GM23338 (cell line): ENCODE measurements around the gene MED27. TPM values are rescaled to one million over a fixed set of nuclear protein-coding genes. Genes with fewer than 3 reads are reported as not detected.

Source experiments
- ATAC-seq: fragments of 200-7000 bp; cut with Tn5 transposase; 3 replicates; pipeline ENCODE4 v1.9.1; 2020
- DNase-seq: peaks from one replicate; pipeline ENCODE4 v3.0.0-alpha.2; 2015; ENCODE audit warnings: low spot score
- H2AFZ ChIP-seq: fragments of 200-600 bp; sonication (generic); 2 replicates; pipeline ENCODE4 v1.8.0; 2016; ENCODE audit warnings: antibody characterized with exemption, mild to moderate bottlenecking, moderate library complexity
- H3F3A ChIP-seq: fragments of 200-600 bp; sonication (generic); replicated peaks from 2 replicates; pipeline ENCODE4 v1.8.0; 2017; ENCODE audit warnings: antibody characterized with exemption, mixed run types, low read depth
- H3K27ac ChIP-seq: fragments of 200-600 bp; sonication (generic); 2 replicates; pipeline ENCODE4 v1.6.1; 2016; ENCODE audit warnings: low read depth
- H3K27me3 ChIP-seq: fragments of 200-600 bp; sonication (generic); 2 replicates; pipeline ENCODE4 v1.8.0; 2016; ENCODE audit warnings: mild to moderate bottlenecking, mixed run types, moderate library complexity; ENCODE audit not compliant: insufficient read depth
- H3K36me3 ChIP-seq: fragments of 200-600 bp; sonication (generic); 2 replicates; pipeline ENCODE4 v1.8.0; 2016; ENCODE audit warnings: mild to moderate bottlenecking; ENCODE audit not compliant: insufficient read depth
- H3K4me1 ChIP-seq: fragments of 200-600 bp; sonication (generic); 2 replicates; pipeline ENCODE4 v1.8.0; 2016; ENCODE audit warnings: mild to moderate bottlenecking, moderate library complexity; ENCODE audit not compliant: insufficient read depth
- H3K4me2 ChIP-seq: fragments of 200-600 bp; sonication (generic); 2 replicates; pipeline ENCODE4 v1.7.1; 2017; ENCODE audit warnings: mixed run types
- H3K4me3 ChIP-seq: fragments of 200-600 bp; sonication (generic); 2 replicates; pipeline ENCODE4 v1.6.1; 2016; ENCODE audit warnings: mixed run types
- H3K79me2 ChIP-seq: fragments of 200-600 bp; sonication (generic); replicated peaks from 2 replicates; pipeline ENCODE4 v1.8.0; 2017; ENCODE audit warnings: mild to moderate bottlenecking; ENCODE audit not compliant: insufficient read depth
- H3K9me2 ChIP-seq: fragments of 200-600 bp; sonication (generic); 2 replicates; pipeline ENCODE4 v1.8.0; 2017; ENCODE audit not compliant: insufficient read depth
- H4K20me1 ChIP-seq: fragments of 200-600 bp; sonication (generic); replicated peaks from 2 replicates; pipeline ENCODE4 v1.8.0; 2017; ENCODE audit warnings: mild to moderate bottlenecking; ENCODE audit not compliant: insufficient read depth
- H3K27ac Mint-ChIP-seq: 2 replicates; pipeline ENCODE4 v1.8.0; 2020; ENCODE audit warnings: inconsistent platforms, mild to moderate bottlenecking, moderate library complexity, mixed read lengths
- H3K27me3 Mint-ChIP-seq: 3 replicates; pipeline ENCODE4 v1.8.0; 2022; ENCODE audit warnings: low read depth, mild to moderate bottlenecking, moderate library complexity, mixed read lengths, inconsistent platforms; ENCODE audit not compliant: insufficient read depth, poor library complexity
- H3K36me3 Mint-ChIP-seq: 3 replicates; pipeline ENCODE4 v1.8.0; 2021; ENCODE audit warnings: low read depth, mild to moderate bottlenecking, inconsistent platforms, moderate library complexity, mixed read lengths
- H3K4me1 Mint-ChIP-seq: 3 replicates; pipeline ENCODE4 v1.8.0; 2020; ENCODE audit warnings: mild to moderate bottlenecking, inconsistent platforms, mixed read lengths
- H3K4me3 Mint-ChIP-seq: 3 replicates; pipeline ENCODE4 v1.8.0; 2021; ENCODE audit warnings: moderate library complexity, mild to moderate bottlenecking, inconsistent platforms, mixed read lengths
- H3K9me3 Mint-ChIP-seq: 3 replicates; pipeline ENCODE4 v1.8.0; 2020; ENCODE audit warnings: moderate library complexity, mild to moderate bottlenecking, inconsistent platforms, mixed read lengths
- CTCF ChIP-seq, 2 experiments: fragments of 200-600 bp in 1 of 2; sonication (generic) in 1 of 2; conservative IDR thresholded peaks; 2 replicates each; pipeline versions ENCODE4 v1.5.1 to v1.6.1; 2016 to 2017; ENCODE audit warnings: antibody characterized with exemption in 2 of 2, low read depth in 2 of 2, mild to moderate bottlenecking in 2 of 2, moderate library complexity in 1 of 2
- ETS1 ChIP-seq: IDR thresholded peaks from 2 replicates; pipeline ENCODE4 v1.6.1; 2016; ENCODE audit warnings: antibody characterized with exemption
- EZH2 ChIP-seq: fragments of 200-600 bp; sonication (generic); IDR thresholded peaks from one replicate; pipeline ENCODE4 v1.8.0; 2017; ENCODE audit warnings: antibody characterized with exemption, mild to moderate bottlenecking, low read depth; ENCODE audit not compliant: unreplicated experiment
- JUNB ChIP-seq: IDR thresholded peaks from one replicate; pipeline ENCODE4 v1.6.1; 2016; ENCODE audit warnings: antibody characterized with exemption; ENCODE audit not compliant: unreplicated experiment
- NANOG ChIP-seq: IDR thresholded peaks from 2 replicates; pipeline ENCODE4 v1.6.1; 2016; ENCODE audit warnings: antibody characterized with exemption, borderline replicate concordance
- POLR2AphosphoS5 ChIP-seq: IDR thresholded peaks from 2 replicates; pipeline ENCODE4 v1.6.1; 2016; ENCODE audit warnings: antibody characterized with exemption, low read depth
- STAT1 ChIP-seq: IDR thresholded peaks from one replicate; pipeline ENCODE4 v1.6.1; 2016; ENCODE audit warnings: antibody characterized with exemption; ENCODE audit not compliant: unreplicated experiment
- ZNF114 ChIP-seq: fragments of 250-450 bp; sonication (Bioruptor Pico); IDR thresholded peaks from 2 replicates; pipeline ENCODE4 v1.5.0; 2020; ENCODE audit warnings: mild to moderate bottlenecking, moderate library complexity
- polyA plus RNA-seq: library from polyadenylated mRNA; unstranded; fragments of >200 nt; fragmentation: Nextera tagmentation; extraction: Ambion mirVana; gene quantifications from 2 replicates; pipeline ENCODE4 v1.2.1, GENCODE V29; 2016
- total RNA-seq: library from RNA; depleted of rRNA; stranded (reverse); fragments of >200 nt; shearing (Covaris generic); gene quantifications from 2 replicates; pipeline ENCODE4 v1.2.3, GENCODE V29; 2014
- TF ChIP-seq, protein P1 (sequence below): fragments of 250-450 bp; sonication (Bioruptor Pico); IDR thresholded peaks from 2 replicates; pipeline ENCODE4 v1.5.0; 2020; ENCODE audit warnings: mild to moderate bottlenecking, moderate library complexity

MED27 gene
- total and polyA plus RNA-seq, 2 experiments from 2014 or later = 30.6 to 35.0 TPM

- H3K79me2 ChIP-seq = peaks cover 65% of the 10 kb centered on the region
- H3K27ac Mint-ChIP-seq = no peak overlapping the region; the same call in 1 of the 2 replicates
- TF ChIP-seq STAT1 (no peak), JUNB (no peak), CTCF (conservative IDR thresholded peaks at IDR 0.05; ENCODE audit: low read depth in 2 of 2) (no peak), ZNF114 (CRISPR knock-in tag) (no peak), NANOG (no peak), ETS1 (no peak), EZH2 (no peak), POLR2AphosphoS5 (no peak)
- TF ChIP-seq, protein P1, sequence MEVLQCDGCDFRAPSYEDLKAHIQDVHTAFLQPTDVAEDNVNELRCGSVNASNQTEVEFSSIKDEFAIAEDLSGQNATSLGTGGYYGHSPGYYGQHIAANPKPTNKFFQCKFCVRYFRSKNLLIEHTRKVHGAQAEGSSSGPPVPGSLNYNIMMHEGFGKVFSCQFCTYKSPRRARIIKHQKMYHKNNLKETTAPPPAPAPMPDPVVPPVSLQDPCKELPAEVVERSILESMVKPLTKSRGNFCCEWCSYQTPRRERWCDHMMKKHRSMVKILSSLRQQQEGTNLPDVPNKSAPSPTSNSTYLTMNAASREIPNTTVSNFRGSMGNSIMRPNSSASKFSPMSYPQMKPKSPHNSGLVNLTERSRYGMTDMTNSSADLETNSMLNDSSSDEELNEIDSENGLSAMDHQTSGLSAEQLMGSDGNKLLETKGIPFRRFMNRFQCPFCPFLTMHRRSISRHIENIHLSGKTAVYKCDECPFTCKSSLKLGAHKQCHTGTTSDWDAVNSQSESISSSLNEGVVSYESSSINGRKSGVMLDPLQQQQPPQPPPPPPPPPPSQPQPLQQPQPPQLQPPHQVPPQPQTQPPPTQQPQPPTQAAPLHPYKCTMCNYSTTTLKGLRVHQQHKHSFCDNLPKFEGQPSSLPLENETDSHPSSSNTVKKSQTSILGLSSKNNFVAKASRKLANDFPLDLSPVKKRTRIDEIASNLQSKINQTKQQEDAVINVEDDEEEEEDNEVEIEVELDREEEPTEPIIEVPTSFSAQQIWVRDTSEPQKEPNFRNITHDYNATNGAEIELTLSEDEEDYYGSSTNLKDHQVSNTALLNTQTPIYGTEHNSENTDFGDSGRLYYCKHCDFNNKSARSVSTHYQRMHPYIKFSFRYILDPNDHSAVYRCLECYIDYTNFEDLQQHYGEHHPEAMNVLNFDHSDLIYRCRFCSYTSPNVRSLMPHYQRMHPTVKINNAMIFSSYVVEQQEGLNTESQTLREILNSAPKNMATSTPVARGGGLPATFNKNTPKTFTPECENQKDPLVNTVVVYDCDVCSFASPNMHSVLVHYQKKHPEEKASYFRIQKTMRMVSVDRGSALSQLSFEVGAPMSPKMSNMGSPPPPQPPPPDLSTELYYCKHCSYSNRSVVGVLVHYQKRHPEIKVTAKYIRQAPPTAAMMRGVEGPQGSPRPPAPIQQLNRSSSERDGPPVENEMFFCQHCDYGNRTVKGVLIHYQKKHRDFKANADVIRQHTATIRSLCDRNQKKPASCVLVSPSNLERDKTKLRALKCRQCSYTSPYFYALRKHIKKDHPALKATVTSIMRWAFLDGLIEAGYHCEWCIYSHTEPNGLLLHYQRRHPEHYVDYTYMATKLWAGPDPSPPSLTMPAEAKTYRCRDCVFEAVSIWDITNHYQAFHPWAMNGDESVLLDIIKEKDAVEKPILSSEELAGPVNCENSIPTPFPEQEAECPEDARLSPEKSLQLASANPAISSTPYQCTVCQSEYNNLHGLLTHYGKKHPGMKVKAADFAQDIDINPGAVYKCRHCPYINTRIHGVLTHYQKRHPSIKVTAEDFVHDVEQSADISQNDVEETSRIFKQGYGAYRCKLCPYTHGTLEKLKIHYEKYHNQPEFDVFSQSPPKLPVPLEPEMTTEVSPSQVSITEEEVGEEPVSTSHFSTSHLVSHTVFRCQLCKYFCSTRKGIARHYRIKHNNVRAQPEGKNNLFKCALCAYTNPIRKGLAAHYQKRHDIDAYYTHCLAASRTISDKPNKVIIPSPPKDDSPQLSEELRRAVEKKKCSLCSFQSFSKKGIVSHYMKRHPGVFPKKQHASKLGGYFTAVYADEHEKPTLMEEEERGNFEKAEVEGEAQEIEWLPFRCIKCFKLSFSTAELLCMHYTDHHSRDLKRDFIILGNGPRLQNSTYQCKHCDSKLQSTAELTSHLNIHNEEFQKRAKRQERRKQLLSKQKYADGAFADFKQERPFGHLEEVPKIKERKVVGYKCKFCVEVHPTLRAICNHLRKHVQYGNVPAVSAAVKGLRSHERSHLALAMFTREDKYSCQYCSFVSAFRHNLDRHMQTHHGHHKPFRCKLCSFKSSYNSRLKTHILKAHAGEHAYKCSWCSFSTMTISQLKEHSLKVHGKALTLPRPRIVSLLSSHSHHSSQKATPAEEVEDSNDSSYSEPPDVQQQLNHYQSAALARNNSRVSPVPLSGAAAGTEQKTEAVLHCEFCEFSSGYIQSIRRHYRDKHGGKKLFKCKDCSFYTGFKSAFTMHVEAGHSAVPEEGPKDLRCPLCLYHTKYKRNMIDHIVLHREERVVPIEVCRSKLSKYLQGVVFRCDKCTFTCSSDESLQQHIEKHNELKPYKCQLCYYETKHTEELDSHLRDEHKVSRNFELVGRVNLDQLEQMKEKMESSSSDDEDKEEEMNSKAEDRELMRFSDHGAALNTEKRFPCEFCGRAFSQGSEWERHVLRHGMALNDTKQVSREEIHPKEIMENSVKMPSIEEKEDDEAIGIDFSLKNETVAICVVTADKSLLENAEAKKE (CRISPR knock-in tag) = no peak
Measured at GRCh38 chr9:132037458-132037857, 42.2 kb downstream of the MED27 start.

More at GRCh38 chr9:132037458-132037857, 42.2 kb downstream of the MED27 start:
- Mint-ChIP-seq H3K9me3 (no peaks in the 10 kb centered on the region), H3K27me3 (peaks cover 6% of the 10 kb centered on the region), H3K4me3 (no peak overlapping the region), H3K4me1 (peaks cover 45% of the 10 kb centered on the region), H3K36me3 (no peaks in the 10 kb centered on the region)
- Histone ChIP-seq H3K4me1 (peaks cover 34% of the 10 kb centered on the region), H3K4me2 (no peak overlapping the region), H3K4me3 (no peak overlapping the region), H3K36me3 (no peaks in the 10 kb centered on the region), H3K27me3 (no peaks in the 10 kb centered on the region), H3K27ac (no peak overlapping the region), H2AFZ (no peak overlapping the region), H4K20me1 (peaks cover 26% of the 10 kb centered on the region), H3K9me2 (no peaks in the 10 kb centered on the region), H3F3A (0 out of 2 replicates have a peak, but pooled peaks cover 3% of the 10 kb centered on the region)
- ATAC-seq (no peak), DNase-seq (no peak)
